ENCODE results near the gene SELENOK. TPM values are rescaled to one million over a fixed set of nuclear protein-coding genes. Genes with fewer than 3 reads are reported as not detected.

SELENOK gene
- total RNA-seq, 5 donors from 2014 or later (not counting 1 experiment from before 2014, with no cell fraction given): 32.8 to 91.8 (median 44.4) TPM

DNA sequence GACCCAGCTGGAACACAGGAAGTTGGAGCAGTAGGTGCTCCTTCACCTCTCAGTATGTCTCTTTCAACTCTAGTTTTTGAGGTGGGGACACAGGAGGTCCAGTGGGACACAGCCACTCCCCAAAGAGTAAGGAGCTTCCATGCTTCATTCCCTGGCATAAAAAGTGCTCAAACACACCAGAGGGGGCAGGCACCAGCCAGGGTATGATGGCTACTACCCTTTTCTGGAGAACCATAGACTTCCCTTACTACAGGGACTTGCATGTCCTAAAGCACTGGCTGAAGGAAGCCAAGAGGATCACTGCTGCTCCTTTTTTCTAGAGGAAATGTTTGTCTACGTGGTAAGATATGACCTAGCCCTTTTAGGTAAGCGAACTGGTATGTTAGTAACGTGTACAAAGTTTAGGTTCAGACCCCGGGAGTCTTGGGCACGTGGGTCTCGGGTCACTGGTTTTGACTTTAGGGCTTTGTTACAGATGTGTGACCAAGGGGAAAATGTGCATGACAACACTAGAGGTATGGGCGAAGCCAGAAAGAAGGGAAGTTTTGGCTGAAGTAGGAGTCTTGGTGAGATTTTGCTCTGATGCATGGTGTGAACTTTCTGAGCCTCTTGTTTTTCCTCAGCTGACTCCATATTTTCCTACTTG, 33.4 kb downstream of the SELENOK start:
- peaks cover 0 to 14% of the 10 kb centered on the region in 2 donors for H3K36me3 ChIP-seq (ENCODE audit: control insufficient read depth in 2 of 2, extremely low read depth in 1 of 2, insufficient read depth in 1 of 2, low read length in 1 of 2)
- POLR2A ChIA-PET: no interaction called here
- Mint-ChIP-seq H3K27ac (no peak overlapping the region), H3K9me3 (no peaks in the 10 kb centered on the region), H3K4me1 (no peaks in the 10 kb centered on the region), H3K36me3 (peaks cover 24% of the 10 kb centered on the region), H3K4me3 (no peak overlapping the region), H3K27me3 (peaks cover 0 to 3% of the 10 kb centered on the region in 2 donors)
- H3K27ac ChIP-seq (ENCODE audit: low read length): no peak overlapping the region
- WGBS (ENCODE audit: insufficient coverage): 83% methylated on average over 6 of the region's 7 CpGs
- no peaks in the 10 kb centered on the region for H3K4me1 ChIP-seq (ENCODE audit: control insufficient read depth in 1 of 2, extremely low read depth in 1 of 2, insufficient read depth in 2 of 2, low read length in 2 of 2)
- no peak overlapping the region for H3K4me3 ChIP-seq (ENCODE audit: control insufficient read depth in 1 of 2, extremely low read depth in 1 of 2, low read length in 1 of 2)
- no peak for DNase-seq
- ATAC-seq (replicated peaks in 1 of 4): no peak
- H3K9me3 ChIP-seq: no peaks in the 10 kb centered on the region
- peaks cover 0 to 3% of the 10 kb centered on the region in 2 experiments for H3K27me3 ChIP-seq (replicated peaks in 1 of 2; ENCODE audit: control insufficient read depth in 2 of 2, extremely low read depth in 1 of 2, insufficient read depth in 2 of 2, low read length in 1 of 2)
- CTCF ChIA-PET: no interaction called here

GRCh38 chr3:53856964-53857363, 34.7 kb downstream of the SELENOK start:
- Mint-ChIP-seq H3K4me1 (no peaks in the 10 kb centered on the region), H3K9me3 (no peaks in the 10 kb centered on the region), H3K4me3 (no peak overlapping the region), H3K36me3 (peaks cover 13% of the 10 kb centered on the region), H3K27me3 (peaks cover 0 to 3% of the 10 kb centered on the region in 2 donors), H3K27ac (no peak overlapping the region)
- POLR2A ChIA-PET: no interaction called here
- Histone ChIP-seq H3K4me1 (ENCODE audit: control insufficient read depth in 1 of 2, extremely low read depth in 1 of 2, insufficient read depth in 2 of 2, low read length in 2 of 2) (no peaks in the 10 kb centered on the region), H3K27me3 (replicated peaks in 1 of 2; ENCODE audit: control insufficient read depth in 2 of 2, extremely low read depth in 1 of 2, insufficient read depth in 2 of 2, low read length in 1 of 2) (peaks cover 0 to 3% of the 10 kb centered on the region in 2 experiments), H3K4me3 (ENCODE audit: control insufficient read depth in 1 of 2, extremely low read depth in 1 of 2, low read length in 1 of 2) (no peak overlapping the region), H3K27ac (ENCODE audit: low read length) (no peak overlapping the region), H3K36me3 (ENCODE audit: control insufficient read depth in 2 of 2, extremely low read depth in 1 of 2, insufficient read depth in 1 of 2, low read length in 1 of 2) (peaks cover 0 to 11% of the 10 kb centered on the region in 2 donors), H3K9me3 (no peaks in the 10 kb centered on the region)
- ATAC-seq (replicated peaks in 1 of 4) (no peak), DNase-seq (no peak)
- 53% methylated on average over 4 of the region's 7 CpGs for WGBS (ENCODE audit: insufficient coverage)
- CTCF ChIA-PET: no interaction called here

DNA sequence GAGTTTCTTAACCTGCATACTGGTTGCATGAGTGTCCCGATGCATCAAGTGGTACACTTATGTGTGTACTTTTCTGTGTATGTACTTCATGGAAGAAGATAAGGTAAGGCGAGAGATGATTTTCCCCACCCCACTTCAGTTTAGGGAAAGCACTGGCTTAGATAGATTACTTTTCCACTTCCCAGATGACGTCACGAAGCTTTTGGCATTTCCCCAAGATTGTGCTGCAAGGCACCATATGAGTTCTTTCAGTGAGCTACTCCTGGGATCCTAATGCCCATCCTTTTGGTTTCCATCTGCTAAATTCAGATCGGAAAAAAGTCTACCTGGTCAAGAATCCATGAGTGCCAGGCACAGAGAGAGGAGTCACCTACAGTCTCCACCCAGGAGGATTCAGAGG, 40.8 kb downstream of the SELENOK start:
- H3K9me3 ChIP-seq: no peaks in the 10 kb centered on the region
- Mint-ChIP-seq H3K4me1 (peaks cover 0 to 7% (median 5%) of the 10 kb centered on the region in 3 donors), H3K36me3 (no peaks in the 10 kb centered on the region), H3K4me3 (no peak overlapping the region), H3K27me3 (peaks cover 25 to 36% of the 10 kb centered on the region in 2 donors), H3K27ac (no peak overlapping the region), H3K9me3 (no peaks in the 10 kb centered on the region)
- no peak for ATAC-seq (replicated peaks in 1 of 4)
- H3K4me1 ChIP-seq (ENCODE audit: control insufficient read depth in 1 of 2, extremely low read depth in 1 of 2, insufficient read depth in 2 of 2, low read length in 2 of 2): peaks cover 0 to 5% of the 10 kb centered on the region in 2 experiments
- H3K4me3 ChIP-seq (ENCODE audit: control insufficient read depth in 1 of 2, extremely low read depth in 1 of 2, low read length in 1 of 2): no peak overlapping the region
- peaks cover 7 to 20% of the 10 kb centered on the region in 2 experiments for H3K27me3 ChIP-seq (replicated peaks in 1 of 2; ENCODE audit: control insufficient read depth in 2 of 2, extremely low read depth in 1 of 2, insufficient read depth in 2 of 2, low read length in 1 of 2)
- 77% methylated on average over 3 of the region's 5 CpGs for WGBS (ENCODE audit: insufficient coverage)
- DNase-seq: no peak
- H3K36me3 ChIP-seq (ENCODE audit: control insufficient read depth in 2 of 2, extremely low read depth in 1 of 2, insufficient read depth in 1 of 2, low read length in 1 of 2): no peaks in the 10 kb centered on the region
- ChIA-PET CTCF (no interaction called here), POLR2A (no interaction called here)
- H3K27ac ChIP-seq (ENCODE audit: low read length): no peak overlapping the region

- Mint-ChIP-seq H3K4me3 (no peak overlapping the region), H3K36me3 (no peaks in the 10 kb centered on the region), H3K27me3 (peaks cover 32 to 36% of the 10 kb centered on the region in 2 donors), H3K4me1 (peaks cover 0 to 10% (median 7%) of the 10 kb centered on the region in 3 donors), H3K9me3 (no peaks in the 10 kb centered on the region), H3K27ac (no peak overlapping the region)
- ChIA-PET POLR2A (no interaction called here), CTCF (interaction anchor here in 1 of 2 donors (0.7 kb wide), 1 partner anchor 89 kb away, joined by 4 read pairs; no protein-coding TSS in a partner anchor)
- WGBS (ENCODE audit: insufficient coverage): 100% methylated on average over 1 of the region's 7 CpGs
- ATAC-seq (replicated peaks in 1 of 4) (no peak), DNase-seq (no peak)
- Histone ChIP-seq H3K4me1 (ENCODE audit: control insufficient read depth in 1 of 2, extremely low read depth in 1 of 2, insufficient read depth in 2 of 2, low read length in 2 of 2) (peaks cover 0 to 10% of the 10 kb centered on the region in 2 experiments), H3K27me3 (replicated peaks in 1 of 2; ENCODE audit: control insufficient read depth in 2 of 2, extremely low read depth in 1 of 2, insufficient read depth in 2 of 2, low read length in 1 of 2) (peaks cover 11 to 28% of the 10 kb centered on the region in 2 experiments), H3K9me3 (no peaks in the 10 kb centered on the region), H3K4me3 (ENCODE audit: control insufficient read depth in 1 of 2, extremely low read depth in 1 of 2, low read length in 1 of 2) (no peak overlapping the region), H3K27ac (ENCODE audit: low read length) (no peak overlapping the region), H3K36me3 (ENCODE audit: control insufficient read depth in 2 of 2, extremely low read depth in 1 of 2, insufficient read depth in 1 of 2, low read length in 1 of 2) (no peaks in the 10 kb centered on the region)
Observed at GRCh38 chr3:53849916-53850315, 41.7 kb downstream of the SELENOK start.

GRCh38 chr3:53846851-53847155, 44.9 kb downstream of the SELENOK start:
- Mint-ChIP-seq H3K27ac (peak overlapping the region in 1 of 2 donors; percentile 32), H3K27me3 (peaks cover 51 to 59% of the 10 kb centered on the region in 2 donors), H3K9me3 (no peaks in the 10 kb centered on the region), H3K36me3 (no peaks in the 10 kb centered on the region), H3K4me3 (peak overlapping the region; percentile 51 to 70 (median 64)), H3K4me1 (peaks cover 0 to 12% (median 7%) of the 10 kb centered on the region in 3 donors)
- Histone ChIP-seq H3K36me3 (ENCODE audit: control insufficient read depth in 2 of 2, extremely low read depth in 1 of 2, insufficient read depth in 1 of 2, low read length in 1 of 2) (no peaks in the 10 kb centered on the region), H3K4me1 (ENCODE audit: control insufficient read depth in 1 of 2, extremely low read depth in 1 of 2, insufficient read depth in 2 of 2, low read length in 2 of 2) (peaks cover 0 to 10% of the 10 kb centered on the region in 2 experiments), H3K27me3 (replicated peaks in 1 of 2; ENCODE audit: control insufficient read depth in 2 of 2, extremely low read depth in 1 of 2, insufficient read depth in 2 of 2, low read length in 1 of 2) (peaks cover 12 to 50% of the 10 kb centered on the region in 2 experiments), H3K9me3 (no peaks in the 10 kb centered on the region), H3K4me3 (ENCODE audit: control insufficient read depth in 1 of 2, extremely low read depth in 1 of 2, low read length in 1 of 2) (no peak overlapping the region), H3K27ac (ENCODE audit: low read length) (no peak overlapping the region)
- POLR2A ChIA-PET: no interaction called here
- CTCF ChIA-PET: no interaction called here
- WGBS (ENCODE audit: insufficient coverage): 45% methylated on average over 9 of the region's 10 CpGs
- ATAC-seq (replicated peaks in 1 of 4) (no peak), DNase-seq (no peak)

DNA sequence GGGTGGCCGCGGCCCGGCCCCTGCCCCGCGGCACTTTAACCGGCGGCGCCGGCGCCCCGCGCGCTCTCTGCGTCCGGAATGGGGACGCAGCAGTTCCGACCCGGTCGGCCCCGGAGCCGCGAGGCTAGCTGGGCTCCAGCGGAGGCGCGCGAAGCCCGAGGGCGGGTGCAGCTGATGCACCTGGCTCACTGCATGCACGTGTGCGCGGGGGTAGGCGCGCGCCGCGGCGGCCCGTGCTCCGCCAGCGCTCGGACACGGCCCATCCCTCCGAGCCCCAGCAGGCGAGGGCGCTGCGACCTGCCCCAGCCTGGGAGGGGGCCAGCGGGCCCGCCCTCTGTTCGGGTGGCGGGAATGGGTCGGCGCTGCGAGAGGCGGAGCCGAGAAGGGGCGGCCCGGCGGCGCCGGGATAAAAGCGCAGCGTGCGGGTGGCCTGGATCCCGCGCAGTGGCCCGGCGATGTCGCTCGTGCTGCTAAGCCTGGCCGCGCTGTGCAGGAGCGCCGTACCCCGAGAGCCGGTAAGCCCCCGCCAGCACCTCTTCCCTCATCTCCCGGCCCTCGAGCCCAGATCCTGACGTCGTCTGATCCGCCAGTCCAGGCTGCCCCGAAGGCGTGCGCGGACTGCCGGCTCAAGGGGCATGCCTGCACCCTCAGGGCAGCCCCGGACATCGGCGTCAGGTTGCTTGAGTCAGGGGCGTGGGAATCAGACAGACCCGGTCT, 45.4 kb downstream of the SELENOK start, which contains the start of the genes CHDH and IL17RB:
Gene CHDH, minus strand, starts transcription at position 286 of the 717 bp plus-strand sequence. CDS start 22,411 bp downstream, outside the sequence.
Gene IL17RB, plus strand, starts transcription at position 435 of the 717 bp plus-strand sequence. Its CDS starts 21 bp downstream, at position 456.
- H3K27me3 Mint-ChIP-seq: peaks cover 49 to 59% of the 10 kb centered on the region in 2 donors

More for the DNA sequence above, 45.4 kb downstream of the SELENOK start, which contains the start of the genes CHDH and IL17RB:
- peaks cover 12 to 51% of the 10 kb centered on the region in 2 experiments for H3K27me3 ChIP-seq (replicated peaks in 1 of 2; ENCODE audit: control insufficient read depth in 2 of 2, extremely low read depth in 1 of 2, insufficient read depth in 2 of 2, low read length in 1 of 2)
- POLR2A ChIA-PET: no interaction called here
- Mint-ChIP-seq H3K36me3 (no peaks in the 10 kb centered on the region), H3K4me3 (peak within 1 kb of the TSS; percentile 63 to 70 (median 68)), H3K27ac (peak within 1 kb of the TSS in 1 of 2 donors; percentile 55), H3K4me1 (peaks cover 0 to 12% (median 7%) of the 10 kb centered on the region in 3 donors), H3K9me3 (no peaks in the 10 kb centered on the region)
- peak within 1 kb of the TSS; percentile 24 to 62 for H3K4me3 ChIP-seq (ENCODE audit: control insufficient read depth in 1 of 2, extremely low read depth in 1 of 2, low read length in 1 of 2)
- H3K27ac ChIP-seq (ENCODE audit: low read length): no peak within 1 kb of the TSS
- peak in 1 of 35 experiments; percentile 4 for DNase-seq
- peak; percentile 26 to 55 (median 36) for ATAC-seq (replicated peaks in 1 of 4)
- 5% methylated on average over 89 of the region's 91 CpGs for WGBS (ENCODE audit: insufficient coverage)
- no peaks in the 10 kb centered on the region for H3K9me3 ChIP-seq
- H3K36me3 ChIP-seq (ENCODE audit: control insufficient read depth in 2 of 2, extremely low read depth in 1 of 2, insufficient read depth in 1 of 2, low read length in 1 of 2): no peaks in the 10 kb centered on the region
- peaks cover 0 to 10% of the 10 kb centered on the region in 2 experiments for H3K4me1 ChIP-seq (ENCODE audit: control insufficient read depth in 1 of 2, extremely low read depth in 1 of 2, insufficient read depth in 2 of 2, low read length in 2 of 2)
- CTCF ChIA-PET: no interaction called here

Measured in T-cell (primary cell).